Posterior vena cava (tissue), 2 donors: ENCODE results near the gene AGFG2. TPM values are rescaled to one million over a fixed set of nuclear protein-coding genes. Genes with fewer than 3 reads are reported as not detected.

Source experiments
- DNase-seq: peaks from one replicate; pipeline ENCODE4 v3.0.0-alpha.2; 2020; ENCODE audit warnings: low spot score
- intact Hi-C, 2 donors: fragments of 100-400 bp; cut with DNase I; formaldehyde crosslinking; loops; one replicate each; pipeline versions ENCODE4 v1.14.1 to v1.14.2; 2022 to 2023
- total RNA-seq, 2 donors: library from RNA; stranded (reverse); fragmentation: NEBNext Ultra II Directional; extraction: Animal tissue kit (Norgen Biotek cat#: 25700); gene quantifications; one replicate each; pipeline ENCODE4 v1.2.1, GENCODE V29; 2021
- donor health status: DM: yes; HTN: yes; CAD: no.
- donor health status: DM: yes; HTN: yes; CAD: no.

Gene AGFG2
- total RNA-seq, 2 donors from 2014 or later: 18.8 to 20.4 TPM

DNA sequence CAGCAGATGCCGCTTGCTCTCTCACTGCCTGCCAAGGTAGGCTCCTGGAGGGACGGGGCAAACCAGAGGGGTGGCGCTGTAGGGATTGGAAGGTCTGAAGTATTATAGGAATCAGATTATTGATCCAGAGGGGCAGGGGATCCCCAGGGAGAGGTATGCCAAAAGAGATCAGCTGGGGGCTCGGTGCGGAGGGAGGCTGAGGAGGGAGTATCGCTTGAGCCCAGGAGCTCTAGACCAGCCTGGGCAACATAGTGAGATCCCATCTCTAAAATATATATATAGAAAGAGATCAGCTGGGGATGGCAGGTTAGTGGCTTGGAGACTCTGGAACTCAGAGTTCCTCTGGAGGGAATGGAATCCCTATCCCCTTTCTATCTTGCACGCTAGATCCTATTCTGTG, 56.2 kb downstream of the AGFG2 start:
- DNase-seq: no peak
- intact Hi-C loops: no loop called here

DNA sequence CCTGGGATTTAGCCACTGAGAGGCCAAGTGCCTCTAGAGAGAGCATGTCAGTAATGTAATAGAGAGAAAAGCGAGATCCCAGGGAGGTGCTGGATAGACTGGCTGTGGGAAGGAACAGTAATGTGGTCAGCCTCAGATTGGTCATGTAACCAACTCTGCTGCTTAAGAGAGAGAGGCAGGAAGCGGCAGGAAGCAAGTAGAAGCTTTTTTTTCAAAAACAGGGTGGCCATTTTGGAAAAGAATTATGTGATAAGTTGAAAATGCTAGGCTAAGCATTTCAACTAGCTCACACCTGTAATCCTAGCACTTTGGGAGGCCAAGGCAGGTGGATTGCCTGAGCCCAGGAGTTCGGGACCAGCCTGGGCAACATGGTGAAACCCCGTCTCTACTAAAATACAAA, 59.4 kb downstream of the AGFG2 start:
- DNase-seq: no peak
- intact Hi-C loops: no loop called here

DNA sequence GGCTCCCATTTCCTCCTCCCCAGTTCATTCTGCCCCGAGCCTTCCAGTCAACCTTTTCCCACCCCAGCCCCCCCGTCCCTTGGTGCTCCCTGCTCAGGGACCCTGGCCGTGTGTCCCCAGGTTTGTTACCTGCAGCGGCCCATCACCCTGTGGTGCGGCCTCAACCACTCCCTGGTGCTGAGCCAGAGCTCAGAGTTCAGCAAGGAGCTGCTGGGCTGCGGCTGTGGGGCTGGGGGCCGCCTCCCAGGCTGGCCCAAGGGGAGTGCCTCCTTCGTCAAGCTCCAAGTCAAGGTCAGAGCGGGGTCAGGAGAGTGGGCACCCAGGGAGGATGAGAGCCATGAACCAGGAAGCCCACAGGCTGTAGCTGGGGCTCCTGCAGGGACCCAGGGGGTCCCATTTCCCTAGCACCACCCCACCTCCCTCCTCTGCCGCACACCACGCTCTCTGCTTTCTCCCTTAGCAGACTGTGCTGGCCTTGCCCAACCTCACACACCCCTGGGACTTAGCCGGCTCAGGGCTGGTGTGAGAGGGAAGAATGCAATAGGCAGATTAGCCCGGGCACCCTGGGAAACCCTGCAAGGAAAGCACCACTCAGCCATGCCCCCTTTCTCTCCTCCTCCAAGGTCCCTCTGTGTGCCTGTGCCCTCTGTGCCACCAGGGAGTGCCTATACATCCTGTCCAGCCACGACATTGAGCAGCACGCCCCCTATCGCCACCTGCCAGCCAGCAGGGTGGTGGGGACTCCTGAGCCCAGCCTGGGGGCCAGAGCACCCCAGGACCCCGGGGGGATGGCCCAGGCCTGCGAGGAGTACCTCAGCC, 61.1 kb downstream of the AGFG2 start:
- intact Hi-C loops: loop anchor here in 1 of 2 donors (5.0 kb wide), 1 partner anchor 92 kb away; the partner anchor contains the start of gene GIGYF1
- DNase-seq: no peak

DNA sequence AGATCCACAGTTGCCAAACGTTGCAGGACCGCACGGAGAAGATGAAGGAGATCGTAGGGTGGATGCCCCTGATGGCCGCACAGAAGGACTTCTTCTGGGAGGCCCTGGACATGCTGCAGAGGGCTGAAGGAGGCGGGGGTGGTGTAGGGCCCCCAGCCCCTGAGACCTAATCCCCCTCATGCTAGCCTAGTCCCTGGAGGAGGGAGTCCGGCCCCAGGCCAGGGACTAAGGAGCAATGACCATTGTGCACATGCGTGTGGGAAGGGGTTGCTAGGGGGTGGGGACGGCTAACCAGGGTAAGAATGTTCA, 61.7 kb downstream of the AGFG2 start:
- intact Hi-C loops: loop anchor here in 1 of 2 donors (5.0 kb wide), 1 partner anchor 92 kb away; the partner anchor contains the start of gene GIGYF1
- DNase-seq: no peak

DNA sequence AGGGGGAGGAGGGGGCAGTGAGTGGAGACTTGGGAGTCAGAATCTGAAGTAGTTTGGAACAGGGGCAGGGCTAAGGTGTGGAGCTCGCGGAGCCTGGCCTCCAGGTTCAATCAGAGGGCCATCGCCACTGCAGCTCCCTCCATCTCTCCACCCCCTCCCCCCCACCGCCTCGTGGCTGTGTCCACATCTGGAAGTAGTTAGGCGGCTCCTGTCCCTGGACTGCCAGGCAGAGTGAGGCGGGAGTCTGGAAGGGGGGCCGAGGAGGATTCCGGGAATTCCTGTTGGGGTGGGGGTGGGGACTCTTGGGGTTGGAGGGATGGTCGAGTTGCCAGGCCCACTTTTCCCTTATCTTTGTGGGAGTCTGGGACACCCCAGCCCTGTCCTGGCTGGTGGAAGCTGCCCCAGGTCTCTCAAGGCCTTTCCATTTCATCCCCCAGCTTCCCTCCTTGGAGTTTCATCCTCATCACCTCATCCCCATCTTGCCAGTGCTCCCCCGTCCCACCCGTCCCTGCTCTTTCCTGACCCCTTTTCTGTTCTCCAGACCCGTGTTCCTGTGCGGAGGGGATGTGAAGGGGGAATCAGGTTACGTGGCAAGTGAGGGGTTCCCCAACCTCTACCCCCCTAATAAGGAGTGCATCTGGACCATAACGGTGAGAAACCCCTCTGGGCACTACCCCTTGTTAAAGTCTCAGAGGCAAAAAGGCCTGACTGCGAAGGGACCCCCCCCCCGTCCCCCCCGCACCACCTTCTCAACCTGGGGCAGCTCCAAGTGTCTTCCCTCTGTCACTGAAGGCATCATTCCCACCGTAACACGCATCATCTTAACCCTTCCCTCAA, 64.1 kb downstream of the AGFG2 start:
- intact Hi-C loops: loop anchor here in 1 of 2 donors (5.0 kb wide), 1 partner anchor 89 kb away; the partner anchor contains the start of gene GIGYF1

DNA sequence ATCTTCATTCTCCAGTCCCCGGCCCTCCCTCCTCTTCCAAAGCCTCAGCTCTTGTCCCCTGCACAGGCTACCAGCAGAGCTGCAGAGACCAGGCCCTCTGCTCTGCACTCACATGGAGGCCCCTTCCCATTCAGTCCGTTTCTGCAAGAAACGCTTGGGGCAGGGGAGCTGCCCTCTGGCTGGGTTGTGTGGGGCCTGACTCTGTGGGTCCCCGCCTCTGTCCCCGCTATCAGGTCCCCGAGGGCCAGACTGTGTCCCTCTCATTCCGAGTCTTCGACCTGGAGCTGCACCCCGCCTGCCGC, 64.7 kb downstream of the AGFG2 start:
- intact Hi-C loops: loop anchor here in 1 of 2 donors (5.0 kb wide), 1 partner anchor 89 kb away; the partner anchor contains the start of gene GIGYF1
- DNase-seq: no peak

More for the DNA sequence above, 64.1 kb downstream of the AGFG2 start:
- peak; percentile 88 for DNase-seq

DNA sequence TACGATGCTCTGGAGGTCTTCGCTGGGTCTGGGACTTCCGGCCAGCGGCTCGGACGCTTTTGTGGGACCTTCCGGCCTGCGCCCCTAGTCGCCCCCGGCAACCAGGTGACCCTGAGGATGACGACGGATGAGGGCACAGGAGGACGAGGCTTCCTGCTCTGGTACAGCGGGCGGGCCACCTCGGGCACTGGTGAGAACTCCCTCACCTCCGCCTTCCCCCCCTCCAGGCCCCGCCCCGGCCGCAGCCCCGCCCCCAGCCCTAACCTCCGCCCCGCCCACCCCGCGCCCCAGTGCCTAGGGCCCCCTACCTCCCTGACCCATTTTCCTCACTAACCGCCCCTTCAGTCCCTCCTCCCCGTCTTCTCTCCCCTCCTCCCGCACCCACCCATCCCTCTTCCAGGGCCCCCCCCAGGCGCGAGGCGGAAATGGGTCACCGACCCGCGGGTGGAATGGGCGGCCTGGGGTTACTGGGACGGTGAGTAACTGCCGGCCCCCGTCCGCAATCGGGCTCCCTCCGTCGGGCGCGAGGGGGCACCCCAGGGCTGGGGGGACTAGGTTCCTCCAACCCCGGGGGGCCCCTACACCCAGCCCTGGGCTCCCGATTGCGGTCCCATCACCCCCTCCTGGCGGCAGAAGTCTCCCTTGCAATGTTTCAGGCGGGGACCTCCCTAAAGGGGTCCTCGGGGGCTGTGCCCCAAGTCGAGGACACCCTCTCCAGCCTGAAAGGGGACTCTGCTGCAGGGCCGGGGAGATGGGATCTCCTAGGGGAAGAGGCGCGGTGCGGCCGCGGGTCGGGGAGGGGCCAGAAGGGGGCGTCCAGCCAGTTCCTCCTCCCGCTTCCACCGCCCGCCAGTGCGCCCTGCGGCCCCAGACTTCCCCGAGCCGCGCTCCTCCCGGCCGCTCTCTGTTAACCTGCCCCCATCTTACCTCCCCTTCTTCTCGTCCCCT, 65.3 kb downstream of the AGFG2 start:
- DNase-seq: peak; percentile 94
- intact Hi-C loops: loop anchor here in 1 of 2 donors (5.0 kb wide), 1 partner anchor 88 kb away; the partner anchor contains the start of gene GIGYF1

DNA sequence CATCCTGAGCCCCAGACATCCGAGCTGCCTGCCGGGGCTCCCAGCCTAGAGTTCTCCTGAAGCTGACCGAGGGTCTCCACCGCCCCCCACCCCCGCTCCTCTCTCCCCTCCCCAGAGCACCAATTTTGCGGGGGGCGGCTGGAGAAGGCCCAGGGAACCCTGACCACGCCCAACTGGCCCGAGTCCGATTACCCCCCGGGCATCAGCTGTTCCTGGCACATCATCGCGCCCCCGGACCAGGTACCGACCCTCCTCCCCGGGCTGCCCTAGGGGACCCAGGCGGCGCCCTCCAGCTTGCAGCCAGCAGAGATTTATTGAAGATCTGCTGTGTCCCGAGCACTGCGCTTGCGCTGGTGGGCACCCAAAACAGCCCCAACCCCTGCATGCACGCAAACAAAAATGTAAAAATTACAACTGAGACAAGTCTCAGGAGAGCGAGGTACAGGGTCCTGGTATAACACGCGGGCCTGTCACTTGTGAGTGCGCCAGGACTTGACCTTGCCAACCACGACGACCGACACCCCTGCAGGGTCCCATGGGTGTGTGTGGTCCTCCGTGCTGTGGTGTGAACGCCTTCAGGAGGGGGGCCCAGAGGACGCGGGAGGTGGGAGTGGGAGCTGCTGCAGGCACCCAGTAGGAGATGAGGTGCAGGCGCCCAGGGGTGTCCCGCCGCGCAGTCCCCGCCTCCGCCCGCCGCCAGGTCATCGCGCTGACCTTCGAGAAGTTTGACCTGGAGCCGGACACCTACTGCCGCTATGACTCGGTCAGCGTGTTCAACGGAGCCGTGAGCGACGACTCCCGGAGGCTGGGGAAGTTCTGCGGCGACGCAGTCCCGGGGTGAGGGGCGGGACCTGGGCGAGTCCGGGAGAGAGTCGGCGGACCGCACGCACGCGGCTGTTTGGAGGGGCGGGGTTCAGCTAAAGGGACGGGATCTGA, 66.2 kb downstream of the AGFG2 start:
- DNase-seq: no peak
- intact Hi-C loops: loop anchor here in 1 of 2 donors (5.0 kb wide), 1 partner anchor 87 kb away; the partner anchor contains the start of gene GIGYF1

DNA sequence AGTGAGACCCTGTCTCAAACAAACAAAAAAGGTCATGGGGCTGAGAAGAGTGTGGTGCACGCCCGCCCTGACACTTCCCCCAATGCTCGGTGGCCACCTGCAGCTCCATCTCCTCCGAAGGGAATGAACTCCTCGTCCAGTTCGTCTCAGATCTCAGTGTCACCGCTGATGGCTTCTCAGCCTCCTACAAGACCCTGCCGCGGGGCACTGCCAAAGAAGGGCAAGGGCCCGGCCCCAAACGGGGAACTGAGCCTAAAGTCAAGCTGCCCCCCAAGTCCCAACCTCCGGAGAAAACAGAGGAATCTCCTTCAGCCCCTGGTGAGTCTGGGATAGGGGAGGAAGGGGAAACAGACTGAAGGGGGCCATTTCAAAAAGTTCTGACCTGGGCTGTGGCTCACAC, 67.3 kb downstream of the AGFG2 start:
- intact Hi-C loops: no loop called here
- DNase-seq: no peak

DNA sequence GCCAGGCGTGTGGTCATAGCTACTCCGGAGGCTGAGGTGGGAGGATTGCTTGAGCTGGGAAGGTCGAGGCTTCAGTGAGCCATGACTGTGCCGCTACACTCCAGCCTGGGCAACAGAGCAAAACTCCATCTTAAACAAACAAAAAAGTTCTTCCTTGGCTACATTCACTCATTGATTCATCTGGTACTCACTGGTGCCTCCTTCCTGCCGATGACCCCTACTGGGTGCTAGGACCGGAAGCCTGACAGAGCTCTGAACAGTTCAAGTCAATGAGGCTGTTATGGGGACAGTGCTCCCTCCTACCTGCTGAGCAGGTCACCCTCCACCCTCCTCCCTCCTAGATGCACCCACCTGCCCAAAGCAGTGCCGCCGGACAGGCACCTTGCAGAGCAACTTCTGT, 68.1 kb downstream of the AGFG2 start:
- intact Hi-C loops: no loop called here

DNA sequence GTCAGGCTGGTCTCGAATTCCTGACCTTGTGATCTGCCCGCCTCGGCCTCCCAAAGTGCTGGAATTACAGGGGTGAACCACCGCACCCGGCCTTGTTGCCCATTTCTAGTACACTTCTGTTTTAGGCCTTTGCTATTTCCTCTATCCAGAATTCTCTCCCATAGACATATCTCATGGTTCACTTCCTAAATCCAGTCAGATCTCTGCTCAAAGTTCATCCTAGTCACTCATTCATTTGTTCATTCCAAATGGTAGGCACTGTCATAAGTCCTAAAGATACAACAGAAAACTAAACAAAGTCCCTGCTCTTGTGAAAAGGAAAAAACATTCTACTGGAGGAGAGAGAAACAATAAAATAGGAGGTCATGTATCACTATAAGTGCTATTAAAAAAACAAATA, 71.0 kb downstream of the AGFG2 start:
- intact Hi-C loops: no loop called here
- no peak for DNase-seq

More for the DNA sequence above, 68.1 kb downstream of the AGFG2 start:
- DNase-seq: no peak

DNA sequence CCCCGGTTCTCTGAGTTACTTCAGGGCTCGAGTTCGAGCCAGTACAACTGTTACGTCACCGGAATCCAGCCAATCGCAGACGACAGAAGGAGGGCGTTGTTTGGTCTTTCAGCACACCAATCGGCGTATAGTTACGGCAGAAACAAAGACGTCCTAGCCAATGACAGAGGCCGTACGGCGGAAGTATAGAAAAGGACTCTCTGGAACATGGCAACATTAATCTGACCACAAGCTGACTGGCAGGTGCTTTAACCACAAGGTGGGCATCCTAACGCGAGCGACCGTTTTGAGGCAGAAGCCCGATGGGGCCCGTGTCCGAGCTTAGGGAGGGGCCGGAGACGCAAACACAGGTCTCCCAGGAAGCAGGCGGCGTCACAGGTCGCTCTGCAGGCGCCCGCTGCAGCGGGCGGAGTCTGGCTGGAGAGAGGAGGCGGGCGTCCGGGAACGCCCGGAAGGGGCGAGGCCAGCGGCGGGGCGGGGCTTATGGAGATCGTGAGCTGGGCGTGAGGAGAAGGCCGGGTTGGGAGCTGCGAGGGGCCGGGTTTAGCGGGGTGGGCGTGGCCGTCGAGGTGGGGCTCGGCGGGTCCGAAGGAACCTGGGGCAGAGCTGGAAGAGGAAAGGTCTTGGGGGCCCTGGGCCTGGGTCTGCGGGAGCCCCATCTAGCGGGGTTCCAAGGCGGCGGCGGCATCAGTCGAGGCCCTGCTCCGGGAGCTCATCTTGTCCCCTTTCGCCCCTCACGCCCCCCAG, 73.2 kb downstream of the AGFG2 start, which contains the start of gene MOSPD3:
MOSPD3 (plus strand) TSS at position 558 of the 747 bp plus-strand sequence. CDS start 252 bp downstream, outside the sequence.
- intact Hi-C loops: no loop called here
- DNase-seq: peak; percentile 99

DNA sequence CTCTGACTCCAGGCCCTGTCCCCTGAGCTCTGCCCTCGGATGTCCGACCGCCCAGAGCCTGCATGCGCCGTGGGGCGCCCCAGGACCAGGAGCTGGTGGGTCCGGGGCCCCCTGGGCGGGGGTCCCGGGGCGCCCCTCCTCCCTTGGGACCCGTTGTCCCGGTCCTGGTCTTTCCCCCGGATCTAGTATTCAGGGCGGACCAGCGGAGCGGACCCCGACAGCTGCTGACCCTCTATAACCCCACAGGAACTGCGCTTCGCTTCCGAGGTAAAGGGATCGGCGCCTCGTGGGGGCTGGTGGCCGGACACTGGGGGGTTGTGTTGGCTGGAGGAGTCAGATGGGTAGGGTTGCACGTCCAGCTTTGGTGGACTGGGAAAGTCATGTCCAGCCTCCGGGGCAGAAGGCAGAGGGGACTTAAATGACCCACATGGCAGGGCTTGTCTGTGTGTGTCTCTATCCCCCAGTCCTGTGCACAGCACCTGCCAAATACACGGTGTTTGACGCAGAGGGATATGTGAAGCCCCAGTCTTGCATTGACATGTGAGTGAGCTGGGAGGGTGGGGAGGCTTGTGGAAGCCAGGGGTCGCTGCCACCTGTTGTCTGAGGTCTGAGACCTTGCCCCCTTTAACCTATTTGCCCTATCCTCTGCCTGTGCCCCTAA, 73.9 kb downstream of the AGFG2 start:
- intact Hi-C loops: no loop called here
- DNase-seq: peak; percentile 85

DNA sequence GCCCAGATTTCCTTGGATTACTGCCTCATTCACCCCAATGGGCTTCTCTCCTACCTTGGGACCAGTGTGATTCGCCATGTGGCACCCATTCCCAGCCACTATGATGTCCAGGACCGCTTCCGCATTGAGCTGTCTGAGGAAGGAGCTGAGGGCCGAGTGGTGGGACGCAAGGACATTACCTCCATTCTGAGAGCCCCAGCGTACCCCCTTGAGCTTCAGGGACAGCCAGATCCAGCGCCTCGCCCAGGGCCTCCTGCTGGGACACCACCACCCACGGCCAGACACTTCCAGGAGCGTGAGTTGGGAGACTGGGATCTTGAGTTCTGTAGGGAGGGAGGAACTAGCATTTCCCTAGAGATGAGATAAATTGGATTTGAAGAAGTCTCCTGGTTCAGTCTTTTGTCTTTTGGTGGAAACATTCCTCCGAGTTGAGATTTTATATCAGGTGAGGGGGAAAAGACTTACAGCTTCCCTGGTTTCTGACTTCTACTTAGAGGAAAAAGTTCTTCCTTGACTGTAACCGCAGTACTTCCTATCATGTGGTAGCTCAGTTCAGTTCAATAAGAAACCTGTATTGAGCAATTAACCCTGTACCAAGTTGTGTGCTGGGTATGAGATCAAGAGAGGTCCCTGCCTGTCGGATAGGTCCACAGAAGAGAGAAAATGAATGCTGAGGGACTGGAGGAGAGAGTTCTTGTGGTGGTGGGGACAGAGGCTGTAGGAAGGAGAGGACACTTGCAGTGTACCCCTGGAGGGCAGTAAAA, 74.6 kb downstream of the AGFG2 start:
- no peak for DNase-seq
- intact Hi-C loops: no loop called here

DNA sequence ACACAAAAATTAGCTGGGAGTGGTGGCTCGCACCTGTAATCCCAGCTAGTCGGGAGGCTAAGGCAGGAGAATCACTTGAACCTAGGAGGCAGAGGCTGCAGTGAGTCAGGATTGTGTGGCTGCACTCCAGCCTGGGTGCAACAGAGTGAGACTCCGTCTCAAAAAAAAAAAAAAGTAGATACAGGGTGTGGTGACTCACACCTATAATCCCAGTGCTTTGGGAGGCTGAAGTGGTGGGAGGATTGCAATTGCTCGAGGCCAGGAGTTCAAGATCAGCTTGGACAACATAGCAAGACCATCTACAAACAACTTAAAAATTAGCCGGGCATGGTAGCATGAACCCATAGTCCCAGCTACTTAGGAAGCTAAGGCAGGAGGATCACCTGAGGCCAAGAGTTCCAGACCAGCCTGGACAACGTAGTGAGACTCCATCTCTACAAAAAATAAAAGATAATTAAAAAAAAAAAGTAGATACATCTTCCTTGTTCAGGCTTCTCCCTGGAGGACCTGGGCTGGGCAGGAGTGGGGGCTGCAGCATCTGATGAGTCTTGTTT, 75.4 kb downstream of the AGFG2 start:
- intact Hi-C loops: no loop called here
- no peak for DNase-seq
